HepG2 (cell line): ENCODE results near the gene GJD4. TPM values are rescaled to one million over a fixed set of nuclear protein-coding genes. Genes with fewer than 3 reads are reported as not detected.

Experiments used
- ATAC-seq: fragments of 200-7000 bp; cut with Tn5 transposase; 3 replicates; pipeline ENCODE4 v1.9.1; 2020; ENCODE audit warnings: mild to moderate bottlenecking, moderate library complexity
- BruUV-seq: library from RNA; stranded (reverse); fragments of 400-500 nt; replicated peaks from 2 replicates; lab custom pipeline; 2021; lab: Mats Ljungman, UMichigan
- CTCF ChIA-PET: fragments of 300-600 bp; formaldehyde crosslinking; extraction: SDS; loops from one replicate; lab custom pipeline; 2021; ENCODE audit warnings: low total read pairs, inconsistent platforms, low intra/inter-chr PET ratio; lab: Yijun Ruan, JAX
- POLR2A ChIA-PET: fragments of 350-600 bp; sonication (Branson Sonifier 250); formaldehyde crosslinking; loops from one replicate; lab custom pipeline; 2020; ENCODE audit warnings: antibody characterized with exemption, inconsistent platforms; lab: Yijun Ruan, JAX
- DNase-seq: peaks from one replicate; pipeline ENCODE4 v3.0.0-alpha.2; 2015; ENCODE audit warnings: low spot score
- FAIRE-seq: peaks from 3 replicates; lab custom pipeline; 2011; peaks lifted over from hg19 to GRCh38; lab: Jason Lieb, UNC
- H2AFZ ChIP-seq: one replicate; pipeline ENCODE4 v1.6.1; 2011; ENCODE audit warnings: low read length, inconsistent platforms
- H3K27ac ChIP-seq: fragments of 300-600 bp; 3 replicates; pipeline ENCODE4 v1.8.0; 2011; ENCODE audit warnings: mixed run types, mild to moderate bottlenecking, mixed read lengths, low read length, inconsistent platforms; ENCODE audit not compliant: insufficient read depth; ENCODE audit errors: extremely low read length
- H3K27me3 ChIP-seq, 2 experiments: fragments of 200-600 bp in 1 of 2; 2 replicates in 1 of 2; 3 replicates in 1 of 2; pipeline versions ENCODE4 v1.6.0 to v1.8.0; 2011; ENCODE audit warnings: low read length in 2 of 2, mild to moderate bottlenecking in 2 of 2, moderate library complexity in 2 of 2, inconsistent platforms in 1 of 2; ENCODE audit not compliant: insufficient read depth in 2 of 2, control insufficient read depth in 1 of 2
- H3K36me3 ChIP-seq, 2 experiments: fragments of 200-600 bp in 1 of 2; replicated peaks in 1 of 2; 2 replicates in 1 of 2; 3 replicates in 1 of 2; pipeline versions ENCODE4 v1.5.1 to v1.8.0; 2011; ENCODE audit warnings: low read length in 2 of 2, inconsistent platforms in 1 of 2; ENCODE audit not compliant: insufficient read depth in 2 of 2, control insufficient read depth in 1 of 2
- H3K4me1 ChIP-seq: 2 replicates; pipeline ENCODE4 v1.5.1; 2012; ENCODE audit warnings: low read length, inconsistent platforms; ENCODE audit not compliant: insufficient read depth
- H3K4me2 ChIP-seq: 2 replicates; pipeline ENCODE4 v1.6.0; 2011; ENCODE audit warnings: low read depth, low read length, inconsistent platforms
- H3K4me3 ChIP-seq, 3 experiments: fragments of 200-600 bp in 1 of 3; sonication (generic), shearing (Covaris generic) in 1 of 3; replicated peaks in 1 of 3; 2 replicates each; pipeline ENCODE4 v1.5.1; 2011 to 2016; ENCODE audit warnings: low read length in 3 of 3, inconsistent platforms in 2 of 3, low read depth in 2 of 3, mild to moderate bottlenecking in 2 of 3, control low read depth in 1 of 3, mixed read lengths in 1 of 3; ENCODE audit not compliant: insufficient read depth in 1 of 3
- H3K79me2 ChIP-seq: one replicate; pipeline ENCODE4 v1.6.1; 2011; ENCODE audit warnings: low read length, inconsistent platforms; ENCODE audit not compliant: insufficient read depth
- H3K9ac ChIP-seq: 2 replicates; pipeline ENCODE4 v1.6.0; 2011; ENCODE audit warnings: mild to moderate bottlenecking, low read depth, low read length, inconsistent platforms; ENCODE audit not compliant: insufficient read depth
- H3K9me3 ChIP-seq: 2 replicates; pipeline ENCODE4 v1.5.1; 2012; ENCODE audit warnings: mild to moderate bottlenecking, low read length
- H4K20me1 ChIP-seq: 2 replicates; pipeline ENCODE4 v1.6.0; 2011; ENCODE audit warnings: inconsistent platforms, mild to moderate bottlenecking, low read length, moderate library complexity; ENCODE audit not compliant: insufficient read depth
- AKAP8 ChIP-seq: sonication (generic); formaldehyde crosslinking; IDR thresholded peaks from 2 replicates; pipeline ENCODE4 v1.5.1; 2020; ENCODE audit warnings: mild to moderate bottlenecking, missing genetic modification reagents
- ATF7-NPFF ChIP-seq: sonication (generic); formaldehyde crosslinking; IDR thresholded peaks from 2 replicates; pipeline ENCODE4 v1.8.1; 2023; ENCODE audit warnings: mild to moderate bottlenecking, low read depth, missing genetic modification reagents, moderate library complexity
- CSRNP2 ChIP-seq: sonication (generic); formaldehyde crosslinking; conservative IDR thresholded peaks from 2 replicates; pipeline ENCODE4 v1.8.0; 2022; ENCODE audit warnings: low read depth, missing genetic modification reagents
- EP300 ChIP-seq, 3 experiments: sonication (generic) in 1 of 3; formaldehyde crosslinking in 1 of 3; IDR thresholded peaks; 2 replicates each; pipeline versions ENCODE4 v1.5.1 to v1.6.1; 2011 to 2020; ENCODE audit warnings: low read depth in 2 of 3, low read length in 2 of 3, borderline replicate concordance in 1 of 3, improper control_type of control experiment in 1 of 3, mild to moderate bottlenecking in 1 of 3, missing genetic modification reagents in 1 of 3, moderate library complexity in 1 of 3
- HOXA9 ChIP-seq: sonication (generic); formaldehyde crosslinking; IDR thresholded peaks from 2 replicates; pipeline ENCODE4 v1.8.1; 2022; ENCODE audit warnings: missing genetic modification reagents, mild to moderate bottlenecking, moderate library complexity, borderline replicate concordance
- KDM4B ChIP-seq: sonication (generic); formaldehyde crosslinking; IDR thresholded peaks from 2 replicates; pipeline ENCODE4 v1.4.0; 2020; ENCODE audit warnings: missing genetic modification reagents
- MIER2 ChIP-seq: IDR thresholded peaks from 2 replicates; pipeline ENCODE4 v1.6.1; 2016; ENCODE audit warnings: missing biosample characterization, missing genetic modification reagents
- NCOA5 ChIP-seq: sonication (generic); formaldehyde crosslinking; IDR thresholded peaks from 2 replicates; pipeline ENCODE4 v1.4.0; 2020; ENCODE audit warnings: missing genetic modification reagents
- NCOR1 ChIP-seq: fragments of 200-600 bp; sonication (generic); IDR thresholded peaks from 2 replicates; pipeline ENCODE4 v1.7.0; 2017; ENCODE audit warnings: antibody characterized with exemption, low read length, borderline replicate concordance
- RARG ChIP-seq: sonication (generic); formaldehyde crosslinking; IDR thresholded peaks from 2 replicates; pipeline ENCODE4 v1.4.0; 2020; ENCODE audit warnings: low read depth, mild to moderate bottlenecking, missing genetic modification reagents
- SMYD3 ChIP-seq: sonication (generic); formaldehyde crosslinking; IDR thresholded peaks from 2 replicates; pipeline ENCODE4 v1.8.1; 2023; ENCODE audit warnings: mild to moderate bottlenecking, missing genetic modification reagents
- ZBTB1 ChIP-seq: sonication (generic); formaldehyde crosslinking; IDR thresholded peaks from 2 replicates; pipeline ENCODE4 v1.4.0; 2020; ENCODE audit warnings: missing genetic modification reagents, borderline replicate concordance
- ZNF275 ChIP-seq: sonication (generic); formaldehyde crosslinking; IDR thresholded peaks from 2 replicates; pipeline ENCODE4 v1.8.0; 2022; ENCODE audit warnings: missing genetic modification reagents, mild to moderate bottlenecking, inconsistent platforms, borderline replicate concordance
- ZNF30 ChIP-seq: sonication (generic); formaldehyde crosslinking; IDR thresholded peaks from 2 replicates; pipeline ENCODE4 v1.5.0; 2020; ENCODE audit warnings: mild to moderate bottlenecking, missing genetic modification reagents
- ZNF530 ChIP-seq: sonication (generic); formaldehyde crosslinking; IDR thresholded peaks from 2 replicates; pipeline ENCODE4 v1.5.0; 2020; ENCODE audit warnings: low read depth, mild to moderate bottlenecking, missing genetic modification reagents
- ZNF777 ChIP-seq: sonication (generic); formaldehyde crosslinking; IDR thresholded peaks from 2 replicates; pipeline ENCODE4 v1.4.0; 2020; ENCODE audit warnings: missing genetic modification reagents
- WGBS: methylation state at CpG from one replicate; pipeline ENCODE4 v1.1.6; 2017; ENCODE audit warnings: low lambda C conversion rate; 5-methylcytosine and 5-hydroxymethylcytosine counted together
- in situ Hi-C: cut with HindIII; loops from 2 replicates; pipeline ENCODE4 v1.10.0; 2017; ENCODE audit warnings: low pct_unique_long_range_greater_than_20kb; ENCODE audit not compliant: extremely low pct_ligation_motif_present
- intact Hi-C: fragments of 100-400 bp; cut with micrococcal nuclease; formaldehyde crosslinking; loops from one replicate; pipeline ENCODE4 v1.10.0; 2022; ENCODE audit not compliant: unreplicated experiment
- polyA plus RNA-seq, 8 experiments: library from polyadenylated mRNA; depleted of rRNA in 3 of 8; stranded (reverse) in 7 of 8; unstranded in 1 of 8; fragments of >200 nt; fragmentation: Illumina TruSeq in 4 of 8; extraction: Trizol in 4 of 8; gene quantifications; 2 replicates each; pipeline versions ENCODE4 v1.2.1 to v1.2.3, GENCODE V29; 2011 to 2016; ENCODE audit warnings: low read depth in 4 of 8, missing spikeins in 1 of 8, mixed read lengths in 1 of 8; ENCODE audit not compliant: insufficient read depth in 1 of 8
- total RNA-seq, 5 experiments: library from RNA; depleted of rRNA; stranded (reverse); fragments of >200 nt; fragmentation: Illumina TruSeq; extraction: Trizol; gene quantifications; 2 replicates each; pipeline ENCODE4 v1.2.3, GENCODE V29; 2016; ENCODE audit warnings: low read depth in 1 of 5
- TF ChIP-seq, protein P1 (sequence below): sonication (generic); formaldehyde crosslinking; IDR thresholded peaks from 2 replicates; pipeline ENCODE4 v1.8.1; 2023; ENCODE audit warnings: mild to moderate bottlenecking, inconsistent platforms, moderate library complexity, missing genetic modification reagents, borderline replicate concordance

The GJD4 gene
- total and polyA plus RNA-seq, 2 of the 13 experiments (the other 11 are each of a cell fraction or from before 2014, with no cell fraction given) = not detected

DNA sequence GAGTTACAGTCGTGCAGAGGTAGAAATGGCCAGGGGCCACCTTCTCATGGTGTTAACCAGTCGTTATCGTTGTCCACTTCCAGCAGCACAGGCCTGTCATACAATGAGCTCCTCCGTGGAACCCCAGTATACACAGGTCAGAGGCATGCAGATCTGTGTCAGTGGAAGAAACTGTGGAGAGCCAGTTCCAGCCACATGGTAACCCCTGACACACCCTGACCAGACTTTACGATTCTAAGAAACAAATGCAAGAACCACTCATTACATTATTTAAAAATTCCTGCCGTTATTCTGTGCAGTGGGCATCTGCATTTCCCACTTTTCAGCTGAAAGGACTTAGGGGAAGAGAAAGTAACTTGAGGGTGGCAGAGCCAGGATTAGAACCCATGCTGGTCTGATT, 23.5 kb upstream of the GJD4 start:
- in situ Hi-C loops (no loop called here), intact Hi-C loops (no loop called here)
- ChIA-PET CTCF (no interaction called here), POLR2A (no interaction called here)
- Histone ChIP-seq H3K4me3 (no peak overlapping the region), H3K79me2 (no peaks in the 10 kb centered on the region), H2AFZ (no peak overlapping the region), H3K4me2 (no peak overlapping the region), H3K27ac (no peak overlapping the region), H4K20me1 (no peaks in the 10 kb centered on the region), H3K9me3 (no peaks in the 10 kb centered on the region), H3K27me3 (peaks cover 0 to 16% of the 10 kb centered on the region in 2 experiments; a peak in 2 of 5 replicates), H3K9ac (no peak overlapping the region), H3K4me1 (peaks cover 9% of the 10 kb centered on the region)
- WGBS = 51% methylated on average over 4 of the region's 6 CpGs
- ATAC-seq = no peak
- BruUV-seq = no TSS peak
- no peak for DNase-seq
- no peak for FAIRE-seq
- no peak for TF ChIP-seq RARG (CRISPR knock-in tag)
- no peak for TF ChIP-seq MIER2 (CRISPR knock-in tag)
- TF ChIP-seq ZNF777 = no peak
- TF ChIP-seq CSRNP2 = no peak
- no peak for TF ChIP-seq NCOA5 (CRISPR knock-in tag)
- TF ChIP-seq ATF7-NPFF (CRISPR knock-in tag) = no peak
- TF ChIP-seq KDM4B = no peak
- TF ChIP-seq ZNF30 = no peak
- TF ChIP-seq ZNF275 (CRISPR knock-in tag) = no peak
- TF ChIP-seq ZBTB1 = no peak
- no peak for TF ChIP-seq HOXA9 (CRISPR knock-in tag)
- TF ChIP-seq, protein P1, sequence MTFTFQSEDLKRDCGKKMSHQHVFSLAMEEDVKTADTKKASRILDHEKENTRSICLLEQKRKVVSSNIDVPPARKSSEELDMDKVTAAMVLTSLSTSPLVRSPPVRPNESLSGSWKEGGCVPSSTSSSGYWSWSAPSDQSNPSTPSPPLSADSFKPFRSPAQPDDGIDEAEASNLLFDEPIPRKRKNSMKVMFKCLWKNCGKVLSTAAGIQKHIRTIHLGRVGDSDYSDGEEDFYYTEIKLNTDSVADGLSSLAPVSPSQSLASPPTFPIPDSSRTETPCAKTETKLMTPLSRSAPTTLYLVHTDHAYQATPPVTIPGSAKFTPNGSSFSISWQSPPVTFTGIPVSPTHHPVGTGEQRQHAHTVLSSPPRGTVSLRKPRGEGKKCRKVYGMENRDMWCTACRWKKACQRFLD (CRISPR knock-in tag) = no peak
- TF ChIP-seq NCOR1 = no peak
- TF ChIP-seq EP300 (IDR thresholded peaks at IDR 0.05; ENCODE audit: low read depth in 2 of 2, low read length in 2 of 2) = no peak
- TF ChIP-seq EP300 (CRISPR knock-in tag; IDR thresholded peaks at IDR 0.05; ENCODE audit: borderline replicate concordance) = no peak
- TF ChIP-seq AKAP8 = no peak
- TF ChIP-seq ZNF530 = no peak
- TF ChIP-seq SMYD3 (CRISPR knock-in tag) = no peak
- TF ChIP-seq, all 625 proteins: peak for 0
- H3K36me3 ChIP-seq = no peaks in the 10 kb centered on the region
